CD14-positive monocyte (primary cell): ENCODE results near the gene CENPQ. TPM values are rescaled to one million over a fixed set of nuclear protein-coding genes. Genes with fewer than 3 reads are reported as not detected.

ENCODE experiments used
- DNase-seq, 3 donors: peaks; one replicate each; pipeline ENCODE4 v3.0.0-alpha.2; 2011 to 2022
- H2AFZ ChIP-seq: 2 replicates; pipeline ENCODE4 v1.6.0; 2012; ENCODE audit warnings: mild to moderate bottlenecking, low read depth, low read length, inconsistent platforms; ENCODE audit not compliant: insufficient read depth, poor library complexity, severe bottlenecking
- H3K27ac ChIP-seq, 2 donors: 1 replicate in 1 of 2; 2 replicates in 1 of 2; pipeline ENCODE4 v1.5.1; 2012 to 2013; ENCODE audit warnings: low read length in 2 of 2, control low read depth in 1 of 2, inconsistent platforms in 1 of 2, low read depth in 1 of 2, mild to moderate bottlenecking in 1 of 2
- H3K27me3 ChIP-seq, 2 donors: one replicate each; pipeline versions ENCODE4 v1.6.0 to v1.6.1; 2011 to 2013; ENCODE audit warnings: low read length in 2 of 2; ENCODE audit not compliant: control insufficient read depth in 2 of 2, insufficient read depth in 2 of 2
- H3K36me3 ChIP-seq, 2 donors: replicated peaks in 1 of 2; 1 replicate in 1 of 2; 2 replicates in 1 of 2; pipeline versions ENCODE4 v1.5.1 to v1.6.1; 2012 to 2013; ENCODE audit warnings: low read length in 2 of 2, control low read depth in 1 of 2, inconsistent platforms in 1 of 2, mild to moderate bottlenecking in 1 of 2; ENCODE audit not compliant: insufficient read depth in 2 of 2, control insufficient read depth in 1 of 2
- H3K4me1 ChIP-seq, 2 donors: 1 replicate in 1 of 2; 2 replicates in 1 of 2; pipeline versions ENCODE4 v1.5.1 to v1.6.1; 2012 to 2013; ENCODE audit warnings: low read length in 2 of 2, control low read depth in 1 of 2, inconsistent platforms in 1 of 2, mild to moderate bottlenecking in 1 of 2, moderate library complexity in 1 of 2; ENCODE audit not compliant: insufficient read depth in 2 of 2, control insufficient read depth in 1 of 2
- H3K4me2 ChIP-seq: replicated peaks from 2 replicates; pipeline ENCODE3; 2012; ENCODE audit warnings: low read length, moderate library complexity, mild to moderate bottlenecking; ENCODE audit not compliant: poor library complexity, severe bottlenecking; ENCODE audit errors: extremely low read depth
- H3K4me3 ChIP-seq, 3 experiments: fragments of 200-600 bp in 1 of 3; sonication (generic) in 1 of 3; replicated peaks in 1 of 3; 1 replicate in 2 of 3; 2 replicates in 1 of 3; pipeline ENCODE4 v1.5.1; 2011 to 2013; ENCODE audit warnings: low read length in 3 of 3, mild to moderate bottlenecking in 3 of 3, control low read depth in 2 of 3, low read depth in 2 of 3, inconsistent platforms in 1 of 3, moderate library complexity in 1 of 3
- H3K79me2 ChIP-seq: 2 replicates; pipeline ENCODE4 v1.6.0; 2012; ENCODE audit warnings: mild to moderate bottlenecking, control low read depth, inconsistent platforms, low read length, moderate library complexity; ENCODE audit not compliant: insufficient read depth
- H3K9ac ChIP-seq: 2 replicates; pipeline ENCODE4 v1.6.0; 2017; ENCODE audit warnings: low read length, mild to moderate bottlenecking; ENCODE audit not compliant: insufficient read depth, poor library complexity, severe bottlenecking
- H3K9me3 ChIP-seq, 2 donors: replicated peaks in 1 of 2; 1 replicate in 1 of 2; 2 replicates in 1 of 2; pipeline versions ENCODE4 v1.5.1 to v1.6.1; 2012 to 2013; ENCODE audit warnings: low read length in 2 of 2, control low read depth in 1 of 2; ENCODE audit not compliant: control insufficient read depth in 1 of 2, insufficient read depth in 1 of 2
- H4K20me1 ChIP-seq: 2 replicates; pipeline ENCODE4 v1.6.0; 2012; ENCODE audit warnings: mild to moderate bottlenecking, low read length, control low read depth, moderate library complexity; ENCODE audit not compliant: insufficient read depth
- H3K27ac Mint-ChIP-seq, 7 donors: one replicate each; pipeline ENCODE4 v1.8.0; 2020; ENCODE audit warnings: mild to moderate bottlenecking in 7 of 7, mixed read lengths in 7 of 7, moderate library complexity in 6 of 7, inconsistent platforms in 2 of 7
- H3K27me3 Mint-ChIP-seq, 3 donors: one replicate each; pipeline ENCODE4 v1.8.0; 2021 to 2022; ENCODE audit warnings: low read depth in 3 of 3, mild to moderate bottlenecking in 3 of 3, mixed read lengths in 3 of 3, moderate library complexity in 3 of 3, inconsistent platforms in 1 of 3
- H3K36me3 Mint-ChIP-seq, 2 donors: one replicate each; pipeline ENCODE4 v1.8.0; 2020; ENCODE audit warnings: mixed read lengths in 2 of 2, inconsistent platforms in 1 of 2, mild to moderate bottlenecking in 1 of 2
- H3K4me1 Mint-ChIP-seq: one replicate; pipeline ENCODE4 v1.8.0; 2020; ENCODE audit warnings: mild to moderate bottlenecking, mixed read lengths
- H3K4me3 Mint-ChIP-seq, 2 donors: one replicate each; pipeline ENCODE4 v1.8.0; 2020; ENCODE audit warnings: mild to moderate bottlenecking in 2 of 2, mixed read lengths in 2 of 2, moderate library complexity in 1 of 2
- H3K9me3 Mint-ChIP-seq, 7 donors: one replicate each; pipeline ENCODE4 v1.8.0; 2020 to 2022; ENCODE audit warnings: mixed read lengths in 7 of 7, mild to moderate bottlenecking in 6 of 7, moderate library complexity in 6 of 7, inconsistent platforms in 2 of 7
- WGBS: methylation state at CpG from one replicate; pipeline ENCODE4 v1.1.5; 2013; ENCODE audit warnings: missing lambda C conversion rate; ENCODE audit not compliant: insufficient coverage; 5-methylcytosine and 5-hydroxymethylcytosine counted together
- intact Hi-C, 2 donors: fragments of 100-400 bp; cut with micrococcal nuclease; formaldehyde crosslinking; loops; one replicate each; pipeline versions ENCODE4 v1.15.0 to v1.15.1; 2023
- polyA plus RNA-seq, 3 donors: library from polyadenylated mRNA; depleted of rRNA in 1 of 3; unstranded in 2 of 3; stranded (reverse) in 1 of 3; fragments of 300-500 nt in 2 of 3; fragments of >200 nt in 1 of 3; fragmentation: Illumina TruSeq in 2 of 3; gene quantifications; 1 replicate in 2 of 3; 2 replicates in 1 of 3; pipeline ENCODE4 v1.2.3, GENCODE V29; 2012 to 2021
- TF ChIP-seq, protein P1 (sequence below): fragments of 200-600 bp; IDR thresholded peaks from one replicate; pipeline ENCODE4 v1.8.0; 2022; ENCODE audit warnings: antibody characterized with exemption, mild to moderate bottlenecking

Gene CENPQ
- polyA plus RNA-seq, 3 donors, result 0.87 to 3.3 (median 3.0) TPM

DNA sequence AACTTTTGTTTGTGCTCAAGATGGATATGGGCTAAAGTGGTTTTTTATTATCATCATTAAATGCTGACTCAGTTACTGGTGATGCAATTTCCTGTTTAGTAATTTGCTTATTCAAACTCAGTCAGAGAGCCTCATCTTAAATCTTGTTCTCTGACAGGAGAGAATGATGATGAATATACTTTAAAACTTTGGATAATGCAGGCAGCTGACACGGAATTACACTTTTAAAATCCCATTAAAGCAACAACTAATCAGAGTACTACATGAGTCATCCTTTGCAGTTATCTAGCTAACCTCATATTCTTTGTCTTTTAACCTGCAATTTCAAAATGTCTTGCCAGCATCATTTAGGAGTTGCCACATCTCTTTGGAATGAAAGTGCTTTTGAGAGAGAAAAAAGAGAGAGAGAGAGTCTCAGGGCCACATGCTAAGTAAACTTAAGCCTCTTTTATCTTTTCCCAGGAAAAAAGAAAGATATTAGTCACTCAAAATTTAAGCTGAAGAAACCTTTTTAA lies 78.1 kb downstream of the CENPQ start:
- no peaks in the 10 kb centered on the region for H3K9me3 ChIP-seq
- intact Hi-C loops, result no loop called here
- H3K27me3 ChIP-seq, result no peaks in the 10 kb centered on the region
- H3K79me2 ChIP-seq, result no peaks in the 10 kb centered on the region
- H3K9ac ChIP-seq, result no peak overlapping the region
- TF ChIP-seq, protein P1, sequence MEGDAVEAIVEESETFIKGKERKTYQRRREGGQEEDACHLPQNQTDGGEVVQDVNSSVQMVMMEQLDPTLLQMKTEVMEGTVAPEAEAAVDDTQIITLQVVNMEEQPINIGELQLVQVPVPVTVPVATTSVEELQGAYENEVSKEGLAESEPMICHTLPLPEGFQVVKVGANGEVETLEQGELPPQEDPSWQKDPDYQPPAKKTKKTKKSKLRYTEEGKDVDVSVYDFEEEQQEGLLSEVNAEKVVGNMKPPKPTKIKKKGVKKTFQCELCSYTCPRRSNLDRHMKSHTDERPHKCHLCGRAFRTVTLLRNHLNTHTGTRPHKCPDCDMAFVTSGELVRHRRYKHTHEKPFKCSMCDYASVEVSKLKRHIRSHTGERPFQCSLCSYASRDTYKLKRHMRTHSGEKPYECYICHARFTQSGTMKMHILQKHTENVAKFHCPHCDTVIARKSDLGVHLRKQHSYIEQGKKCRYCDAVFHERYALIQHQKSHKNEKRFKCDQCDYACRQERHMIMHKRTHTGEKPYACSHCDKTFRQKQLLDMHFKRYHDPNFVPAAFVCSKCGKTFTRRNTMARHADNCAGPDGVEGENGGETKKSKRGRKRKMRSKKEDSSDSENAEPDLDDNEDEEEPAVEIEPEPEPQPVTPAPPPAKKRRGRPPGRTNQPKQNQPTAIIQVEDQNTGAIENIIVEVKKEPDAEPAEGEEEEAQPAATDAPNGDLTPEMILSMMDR, result no peak
- no peak overlapping the region for H3K4me3 ChIP-seq
- Mint-ChIP-seq H3K27me3 (peaks cover 2 to 3% (median 2%) of the 10 kb centered on the region in 3 donors), H3K4me3 (no peak overlapping the region), H3K9me3 (peaks cover 0 to 2% (median 0%) of the 10 kb centered on the region in 7 donors), H3K27ac (no peak overlapping the region), H3K36me3 (no peaks in the 10 kb centered on the region), H3K4me1 (peaks cover 12% of the 10 kb centered on the region)
- no peaks in the 10 kb centered on the region for H3K36me3 ChIP-seq
- 80% methylated on average over 1 of the region's 1 CpG for WGBS
- no peaks in the 10 kb centered on the region for H3K4me1 ChIP-seq
- H3K27ac ChIP-seq, result no peak overlapping the region
- no peak overlapping the region for H3K4me2 ChIP-seq
- DNase-seq, result peak in 2 of 3 donors; percentile 11 to 12
- no peaks in the 10 kb centered on the region for H4K20me1 ChIP-seq
- H2AFZ ChIP-seq, result peak overlapping the region; percentile 10

DNA sequence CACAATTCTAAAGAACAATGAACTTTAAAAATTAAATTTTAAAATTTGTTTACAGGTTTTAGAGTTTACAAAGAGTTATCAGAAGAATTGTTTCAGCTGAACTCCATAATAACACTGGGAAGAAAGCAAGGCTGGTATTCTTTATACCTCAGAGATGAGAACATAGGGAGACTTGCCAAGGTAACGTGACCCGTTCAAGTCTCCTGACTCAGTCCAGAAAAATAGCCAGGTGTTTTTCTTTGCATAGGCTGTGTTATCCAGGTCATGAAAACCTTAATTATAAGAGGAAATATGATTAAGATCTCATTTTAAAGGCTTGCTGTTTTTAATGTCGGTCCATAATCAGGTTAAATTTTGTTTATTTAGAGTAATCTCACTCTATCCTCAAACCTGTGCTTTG lies 78.8 kb downstream of the CENPQ start:
- no peak for DNase-seq
- Histone ChIP-seq H4K20me1 (no peaks in the 10 kb centered on the region), H3K4me2 (no peak overlapping the region), H3K4me3 (no peak overlapping the region), H3K27me3 (no peaks in the 10 kb centered on the region), H3K9me3 (no peaks in the 10 kb centered on the region), H3K4me1 (no peaks in the 10 kb centered on the region), H3K79me2 (no peaks in the 10 kb centered on the region), H3K36me3 (no peaks in the 10 kb centered on the region), H3K27ac (no peak overlapping the region), H2AFZ (no peak overlapping the region), H3K9ac (no peak overlapping the region)
- 100% methylated on average over 2 of the region's 3 CpGs for WGBS
- Mint-ChIP-seq H3K9me3 (peaks cover 0 to 2% (median 0%) of the 10 kb centered on the region in 7 donors), H3K36me3 (no peaks in the 10 kb centered on the region), H3K4me1 (peaks cover 12% of the 10 kb centered on the region), H3K4me3 (no peak overlapping the region), H3K27me3 (peaks cover 2 to 4% (median 3%) of the 10 kb centered on the region in 3 donors), H3K27ac (no peak overlapping the region)
- TF ChIP-seq, protein P1, result no peak
- intact Hi-C loops, result no loop called here

Other genes with a start within 250 kb of the CENPQ start
- 1 to 10 TPM; 3.2 to 9.2 (median 6.4) TPM for gene MMUT, start 117 bp upstream of the CENPQ start, polyA plus RNA-seq
- not detected for gene GLYATL3, start 36.6 kb downstream of the CENPQ start, polyA plus RNA-seq
- gene C6orf141, start 87.3 kb downstream of the CENPQ start, polyA plus RNA-seq, result not detected
- not detected for gene RHAG, start 173.5 kb downstream of the CENPQ start, polyA plus RNA-seq